Gastrocnemius medialis (tissue), 4 donors: ENCODE results near the gene MYOZ2. TPM values are rescaled to one million over a fixed set of nuclear protein-coding genes. Genes with fewer than 3 reads are reported as not detected.

Experiments
- ATAC-seq, 2 donors: fragments of 150-250 bp; one replicate each; pipeline ENCODE4 v1.9.1; 2016
- DNase-seq, 2 donors: peaks; one replicate each; pipeline ENCODE4 v3.0.0-alpha.2; 2019
- H3K27ac ChIP-seq, 4 donors: fragments of 200-600 bp; sonication (generic); 1 replicate in 1 of 4; 2 replicates in 3 of 4; pipeline ENCODE4 v1.5.1; 2016 to 2018; ENCODE audit warnings: mild to moderate bottlenecking in 2 of 4, moderate library complexity in 1 of 4
- H3K27me3 ChIP-seq, 3 donors: fragments of 200-600 bp; sonication (generic) in 2 of 3; 1 replicate in 1 of 3; 2 replicates in 2 of 3; pipeline versions ENCODE4 v1.5.1 to v1.6.0; 2016 to 2019; ENCODE audit warnings: mild to moderate bottlenecking in 1 of 3, moderate library complexity in 1 of 3
- H3K36me3 ChIP-seq, 2 donors: fragments of 200-600 bp; sonication (generic) in 1 of 2; one replicate each; pipeline ENCODE4 v1.5.1; 2017 to 2018
- H3K4me1 ChIP-seq, 2 donors: fragments of 200-600 bp; sonication (generic) in 1 of 2; one replicate each; pipeline ENCODE4 v1.5.1; 2016 to 2017; ENCODE audit warnings: mild to moderate bottlenecking in 2 of 2
- H3K4me3 ChIP-seq, 4 donors: fragments of 200-600 bp; sonication (generic) in 3 of 4; 1 replicate in 1 of 4; 2 replicates in 3 of 4; pipeline ENCODE4 v1.5.1; 2016 to 2019; ENCODE audit warnings: mild to moderate bottlenecking in 2 of 4
- H3K9me3 ChIP-seq, 3 donors: fragments of 200-600 bp; sonication (generic) in 2 of 3; 1 replicate in 1 of 3; 2 replicates in 2 of 3; pipeline ENCODE4 v1.5.1; 2016 to 2019
- POLR2A ChIP-seq, 2 donors: fragments of 450-650 bp; IDR thresholded peaks; one replicate each; pipeline ENCODE4 v1.6.1; 2017; ENCODE audit warnings: antibody characterized with exemption in 2 of 2, mild to moderate bottlenecking in 2 of 2, moderate library complexity in 2 of 2
- in situ Hi-C, 4 donors: fragments of 200-750 bp; cut with MboI; loops; one replicate each; pipeline versions ENCODE4 v1.15.0 to v1.8.0; 2017; ENCODE audit warnings: low sequenced_read_pairs in 4 of 4
- intact Hi-C: fragments of 100-400 bp; cut with DNase I; formaldehyde crosslinking; loops from one replicate; pipeline ENCODE4 v1.15.1; 2023; ENCODE audit warnings: low total_unique reads
- total RNA-seq, 4 donors: library from RNA; depleted of rRNA; stranded (reverse); fragments of >200 nt; gene quantifications; one replicate each; pipeline versions ENCODE4 v1.1.0 to v1.2.3, GENCODE V29; 2016
- TF ChIP-seq, protein P1 (sequence below), 5 experiments: fragments of 450-650 bp in 3 of 5; fragments of 200-600 bp in 2 of 5; sonication (generic) in 2 of 5; IDR thresholded peaks in 4 of 5; conservative IDR thresholded peaks in 1 of 5; 1 replicate in 4 of 5; 2 replicates in 1 of 5; pipeline ENCODE4 v1.5.1; 2016 to 2019; ENCODE audit warnings: antibody characterized with exemption in 5 of 5, mild to moderate bottlenecking in 3 of 5, moderate library complexity in 3 of 5

MYOZ2 gene
- total RNA-seq: 100 to 1,000 TPM in 2 of 4 donors, 10 to 100 TPM in 2; 30.6 to 290 (median 87.9) TPM

DNA sequence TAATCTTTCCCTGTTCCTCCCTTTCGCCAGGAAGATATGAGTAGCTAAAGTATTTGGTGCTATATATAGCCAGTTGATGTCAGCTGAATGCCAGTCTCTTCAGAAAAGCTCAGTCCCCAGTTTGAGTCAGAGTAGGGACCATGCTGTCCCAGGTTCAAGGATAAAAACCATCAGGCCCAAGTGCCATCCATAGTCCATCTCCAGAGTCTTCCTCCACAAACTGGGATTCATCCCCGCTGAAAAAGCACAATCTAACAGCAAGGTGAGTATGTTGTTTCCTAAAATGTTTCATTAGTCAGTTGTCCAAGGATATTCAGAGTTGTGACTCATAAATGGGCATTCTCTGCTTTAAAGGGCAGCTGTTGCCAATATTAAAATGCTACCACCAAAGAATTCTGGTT lies at the start of gene MYOZ2:
Gene MYOZ2 (plus strand): TSS at position 112 of the 401 bp plus-strand sequence. CDS start 694 bp downstream, outside the sequence.
- no peaks in the 10 kb centered on the region for H3K36me3 ChIP-seq
- in situ Hi-C loops: loop anchor here in 2 of 4 donors (10.0 to 25.0 kb wide), 2 partner anchors 91 to 148 kb away; no protein-coding TSS in a partner anchor
- no peaks in the 10 kb centered on the region for H3K27me3 ChIP-seq
- intact Hi-C loops: loop anchor here (1.0 kb wide), 1 partner anchor 89 kb away; no protein-coding TSS in a partner anchor
- peak; percentile 52 to 77 for TF ChIP-seq POLR2A (IDR thresholded peaks at IDR 0.05)
- TF ChIP-seq, protein P1, sequence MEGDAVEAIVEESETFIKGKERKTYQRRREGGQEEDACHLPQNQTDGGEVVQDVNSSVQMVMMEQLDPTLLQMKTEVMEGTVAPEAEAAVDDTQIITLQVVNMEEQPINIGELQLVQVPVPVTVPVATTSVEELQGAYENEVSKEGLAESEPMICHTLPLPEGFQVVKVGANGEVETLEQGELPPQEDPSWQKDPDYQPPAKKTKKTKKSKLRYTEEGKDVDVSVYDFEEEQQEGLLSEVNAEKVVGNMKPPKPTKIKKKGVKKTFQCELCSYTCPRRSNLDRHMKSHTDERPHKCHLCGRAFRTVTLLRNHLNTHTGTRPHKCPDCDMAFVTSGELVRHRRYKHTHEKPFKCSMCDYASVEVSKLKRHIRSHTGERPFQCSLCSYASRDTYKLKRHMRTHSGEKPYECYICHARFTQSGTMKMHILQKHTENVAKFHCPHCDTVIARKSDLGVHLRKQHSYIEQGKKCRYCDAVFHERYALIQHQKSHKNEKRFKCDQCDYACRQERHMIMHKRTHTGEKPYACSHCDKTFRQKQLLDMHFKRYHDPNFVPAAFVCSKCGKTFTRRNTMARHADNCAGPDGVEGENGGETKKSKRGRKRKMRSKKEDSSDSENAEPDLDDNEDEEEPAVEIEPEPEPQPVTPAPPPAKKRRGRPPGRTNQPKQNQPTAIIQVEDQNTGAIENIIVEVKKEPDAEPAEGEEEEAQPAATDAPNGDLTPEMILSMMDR (IDR thresholded peaks at IDR 0.05 in 4 of 5, conservative IDR thresholded peaks at IDR 0.05 in 1 of 5): no peak
- peak within 1 kb of the TSS in 2 of 4 donors; percentile 26 to 42 for H3K4me3 ChIP-seq
- DNase-seq (peak in 1 of 2 donors; percentile 16), ATAC-seq (peak; percentile 58 to 84)
- H3K4me1 ChIP-seq: peaks cover 38 to 44% of the 10 kb centered on the region in 2 donors
- H3K9me3 ChIP-seq: no peaks in the 10 kb centered on the region
- peak within 1 kb of the TSS; percentile 72 to 89 (median 79) for H3K27ac ChIP-seq

GRCh38 chr4:119087121-119087520 lies 48.5 kb upstream of the MYOZ2 start:
- no peak overlapping the region for H3K27ac ChIP-seq

DNA sequence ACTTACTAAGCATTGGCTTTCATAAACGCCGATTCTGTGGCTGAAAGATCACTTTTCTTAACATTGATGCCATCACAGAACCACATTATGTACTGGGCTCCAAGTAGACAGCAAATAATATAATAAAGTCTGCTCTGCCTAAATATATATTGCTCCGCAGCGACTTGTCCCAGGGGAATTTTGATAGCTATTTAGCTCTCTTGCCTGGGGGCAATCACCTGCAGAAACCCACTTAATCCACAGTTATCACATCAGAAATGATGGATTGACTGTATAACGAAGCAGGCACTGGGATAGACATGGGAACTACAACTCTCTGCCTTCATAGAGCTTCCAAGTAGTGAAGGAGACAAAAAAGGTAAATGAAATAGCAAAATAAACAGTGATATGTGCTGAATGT lies 48.0 kb upstream of the MYOZ2 start:
- Histone ChIP-seq H3K27ac (no peak overlapping the region), H3K36me3 (no peaks in the 10 kb centered on the region), H3K27me3 (no peaks in the 10 kb centered on the region), H3K4me1 (peaks cover 0 to 5% of the 10 kb centered on the region in 2 donors), H3K4me3 (no peak overlapping the region), H3K9me3 (no peaks in the 10 kb centered on the region)
- no peak for ATAC-seq
- DNase-seq: no peak
- intact Hi-C loops: loop anchor here (5.0 kb wide), 1 partner anchor 200 kb away; no protein-coding TSS in a partner anchor
- in situ Hi-C loops: no loop called here
- TF ChIP-seq, protein P1 (IDR thresholded peaks at IDR 0.05 in 4 of 5, conservative IDR thresholded peaks at IDR 0.05 in 1 of 5): no peak
- TF ChIP-seq POLR2A (IDR thresholded peaks at IDR 0.05): no peak

More at GRCh38 chr4:119087121-119087520, 48.5 kb upstream of the MYOZ2 start:
- Histone ChIP-seq H3K36me3 (no peaks in the 10 kb centered on the region), H3K4me3 (no peak overlapping the region), H3K27me3 (no peaks in the 10 kb centered on the region), H3K9me3 (no peaks in the 10 kb centered on the region), H3K4me1 (peaks cover 0 to 5% of the 10 kb centered on the region in 2 donors)
- TF ChIP-seq, protein P1 (IDR thresholded peaks at IDR 0.05 in 4 of 5, conservative IDR thresholded peaks at IDR 0.05 in 1 of 5): peak in 3 of 5 experiments; percentile 17 to 30 (median 26)
- TF ChIP-seq POLR2A (IDR thresholded peaks at IDR 0.05): no peak
- DNase-seq: no peak
- no peak for ATAC-seq
- intact Hi-C loops (loop anchor here (5.0 kb wide), 1 partner anchor 200 kb away; no protein-coding TSS in a partner anchor), in situ Hi-C loops (no loop called here)

DNA sequence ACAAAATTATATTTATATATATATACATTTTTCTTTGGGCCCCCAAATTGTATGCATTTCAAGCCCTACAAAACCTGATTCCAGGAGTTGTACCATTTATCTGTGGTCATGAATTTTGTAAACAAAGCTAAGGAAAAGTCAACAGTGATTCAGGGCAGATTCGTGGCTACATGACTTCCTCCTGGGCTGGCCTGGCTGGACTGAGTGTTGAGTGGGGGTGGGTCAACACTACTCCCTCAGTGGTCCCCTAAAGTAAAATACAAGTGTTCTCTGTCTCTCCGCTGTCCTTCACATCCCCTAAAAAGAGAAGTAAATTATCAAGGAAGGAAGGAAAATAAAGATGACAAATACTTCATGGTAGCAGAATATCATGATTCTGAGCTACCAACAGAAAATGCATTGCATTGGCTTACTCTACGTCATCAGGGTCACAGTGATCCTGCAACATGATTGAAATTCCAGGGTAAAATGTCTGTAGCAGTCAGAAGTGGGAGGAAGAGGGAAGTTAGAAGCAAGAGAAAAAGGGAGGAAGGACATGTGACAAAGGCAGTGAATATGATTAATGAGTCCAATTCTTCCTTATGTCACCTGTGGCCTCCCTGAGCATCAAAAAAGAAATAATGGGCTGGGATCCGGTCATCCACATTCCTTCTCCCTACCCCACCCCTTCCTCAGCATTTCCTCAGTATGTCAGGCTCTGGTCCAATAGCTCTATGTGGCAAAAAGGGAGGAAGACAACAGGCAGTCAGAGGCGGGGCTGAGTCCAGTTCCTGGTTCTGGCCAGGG lies 42.4 kb upstream of the MYOZ2 start:
- in situ Hi-C loops (no loop called here), intact Hi-C loops (no loop called here)
- Histone ChIP-seq H3K27me3 (no peaks in the 10 kb centered on the region), H3K4me1 (peaks cover 7 to 11% of the 10 kb centered on the region in 2 donors), H3K36me3 (no peaks in the 10 kb centered on the region), H3K9me3 (no peaks in the 10 kb centered on the region), H3K27ac (no peak overlapping the region), H3K4me3 (no peak overlapping the region)
- DNase-seq (no peak), ATAC-seq (no peak)
- TF ChIP-seq, protein P1 (IDR thresholded peaks at IDR 0.05 in 4 of 5, conservative IDR thresholded peaks at IDR 0.05 in 1 of 5): no peak
- no peak for TF ChIP-seq POLR2A (IDR thresholded peaks at IDR 0.05)
